PC-3 (cell line): ENCODE data around the gene ACSL6. TPM values are rescaled to one million over a fixed set of nuclear protein-coding genes. Genes with fewer than 3 reads are reported as not detected.

Experiments used
- ATAC-seq: fragments of 200-7000 bp; cut with Tn5 transposase; 2 replicates; pipeline ENCODE4 v1.9.1; 2020; ENCODE audit warnings: mild to moderate bottlenecking, moderate library complexity
- BruUV-seq: library from RNA; stranded (reverse); fragments of 400-500 nt; replicated peaks from 2 replicates; lab custom pipeline; 2021; lab: Mats Ljungman, UMichigan
- CTCF ChIA-PET: fragments of 300-600 bp; sonication (Branson Sonifier 250); formaldehyde crosslinking; loops from one replicate; lab custom pipeline; 2022; ENCODE audit warnings: antibody characterized with exemption; lab: Charles Lee
- POLR2A ChIA-PET: fragments of 300-600 bp; sonication (Branson Sonifier 250); formaldehyde crosslinking; loops from one replicate; lab custom pipeline; 2022; ENCODE audit warnings: antibody characterized with exemption; ENCODE audit not compliant: unreplicated experiment; lab: Charles Lee
- DNase-seq: peaks from one replicate; pipeline ENCODE4 v3.0.0-alpha.2; 2015
- H2AFZ ChIP-seq: fragments of 300-600 bp; sonication (generic); 2 replicates; pipeline ENCODE4 v1.6.0; 2016; ENCODE audit warnings: antibody characterized with exemption, low read length
- H3F3A ChIP-seq: fragments of 300-600 bp; sonication (generic); one replicate; pipeline ENCODE4 v1.6.0; 2017; ENCODE audit warnings: antibody characterized with exemption, low read length, control low read depth, mild to moderate bottlenecking; ENCODE audit not compliant: unreplicated experiment
- H3K27ac ChIP-seq: fragments of 300-600 bp; sonication (generic); 2 replicates; pipeline ENCODE4 v1.5.1; 2016; ENCODE audit warnings: mild to moderate bottlenecking, low read length
- H3K27me3 ChIP-seq: fragments of 300-600 bp; sonication (generic); 2 replicates; pipeline ENCODE4 v1.6.1; 2016; ENCODE audit warnings: low read length, mixed read lengths
- H3K36me3 ChIP-seq: fragments of 300-600 bp; sonication (generic); 2 replicates; pipeline ENCODE4 v1.6.1; 2016; ENCODE audit warnings: low read depth, mixed run types, low read length, mixed read lengths
- H3K4me1 ChIP-seq: fragments of 300-600 bp; sonication (generic); 2 replicates; pipeline ENCODE4 v1.5.1; 2016; ENCODE audit warnings: low read length; ENCODE audit not compliant: insufficient read depth
- H3K4me2 ChIP-seq: fragments of 300-600 bp; sonication (generic); 2 replicates; pipeline ENCODE4 v1.6.0; 2016; ENCODE audit warnings: low read length
- H3K4me3 ChIP-seq: fragments of 300-600 bp; sonication (generic); 2 replicates; pipeline ENCODE4 v1.5.1; 2016; ENCODE audit warnings: mild to moderate bottlenecking, low read length, mixed read lengths
- H3K79me2 ChIP-seq: fragments of 300-600 bp; sonication (generic); 2 replicates; pipeline ENCODE4 v1.6.1; 2017; ENCODE audit warnings: low read length, mixed read lengths
- H3K9ac ChIP-seq: fragments of 300-600 bp; sonication (generic); 2 replicates; pipeline ENCODE4 v1.6.0; 2016; ENCODE audit warnings: mild to moderate bottlenecking, low read length
- H3K9me2 ChIP-seq: fragments of 300-600 bp; sonication (generic); replicated peaks from 2 replicates; pipeline ENCODE4 v1.6.1; 2016; ENCODE audit warnings: mixed run types, low read length, mixed read lengths
- H3K9me3 ChIP-seq: fragments of 300-600 bp; sonication (generic); 2 replicates; pipeline ENCODE4 v1.6.1; 2016; ENCODE audit warnings: low read length, mixed read lengths
- H4K20me1 ChIP-seq: fragments of 300-600 bp; sonication (generic); 2 replicates; pipeline ENCODE4 v1.6.1; 2016; ENCODE audit warnings: low read length, mixed read lengths
- EZH2 ChIP-seq: fragments of 300-600 bp; sonication (generic); IDR thresholded peaks from one replicate; pipeline ENCODE4 v1.6.1; 2017; ENCODE audit warnings: antibody characterized with exemption, mild to moderate bottlenecking, low read length; ENCODE audit not compliant: unreplicated experiment
- EZH2phosphoT487 ChIP-seq: fragments of 300-600 bp; sonication (generic); IDR thresholded peaks from 2 replicates; pipeline ENCODE4 v1.6.1; 2018; ENCODE audit warnings: mild to moderate bottlenecking, antibody characterized with exemption, low read length, borderline replicate concordance
- intact Hi-C: fragments of 100-400 bp; cut with micrococcal nuclease; formaldehyde crosslinking; loops from 2 replicates; pipeline ENCODE4 v1.9.0; 2023
- total RNA-seq: library from RNA; depleted of rRNA; stranded (reverse); fragments of >200 nt; gene quantifications from 2 replicates; pipeline ENCODE4 v1.2.3, GENCODE V29; 2014
- TF ChIP-seq, protein P1 (sequence below): fragments of 300-600 bp; sonication (generic); conservative IDR thresholded peaks from 2 replicates; pipeline ENCODE4 v1.5.1; 2017; ENCODE audit warnings: antibody characterized with exemption, low read depth, mild to moderate bottlenecking, low read length

ACSL6 gene
- total RNA-seq, 1 experiment from 2014 or later = 0.15 TPM

GRCh38 chr5:132050661-132051552 is 39.4 kb upstream of the ACSL6 start:
- Histone ChIP-seq H3K9me2 (no peaks in the 10 kb centered on the region), H3K36me3 (no peaks in the 10 kb centered on the region), H4K20me1 (no peaks in the 10 kb centered on the region), H3K79me2 (no peaks in the 10 kb centered on the region), H3K4me3 (no peak overlapping the region), H3K4me2 (no peak overlapping the region), H3K27ac (no peak overlapping the region), H2AFZ (no peak overlapping the region), H3K9ac (no peak overlapping the region), H3K4me1 (no peaks in the 10 kb centered on the region), H3F3A (no peaks in the 10 kb centered on the region), H3K9me3 (no peaks in the 10 kb centered on the region), H3K27me3 (no peaks in the 10 kb centered on the region)
- BruUV-seq = no TSS peak
- CTCF ChIA-PET = no interaction called here
- TF ChIP-seq, protein P1, sequence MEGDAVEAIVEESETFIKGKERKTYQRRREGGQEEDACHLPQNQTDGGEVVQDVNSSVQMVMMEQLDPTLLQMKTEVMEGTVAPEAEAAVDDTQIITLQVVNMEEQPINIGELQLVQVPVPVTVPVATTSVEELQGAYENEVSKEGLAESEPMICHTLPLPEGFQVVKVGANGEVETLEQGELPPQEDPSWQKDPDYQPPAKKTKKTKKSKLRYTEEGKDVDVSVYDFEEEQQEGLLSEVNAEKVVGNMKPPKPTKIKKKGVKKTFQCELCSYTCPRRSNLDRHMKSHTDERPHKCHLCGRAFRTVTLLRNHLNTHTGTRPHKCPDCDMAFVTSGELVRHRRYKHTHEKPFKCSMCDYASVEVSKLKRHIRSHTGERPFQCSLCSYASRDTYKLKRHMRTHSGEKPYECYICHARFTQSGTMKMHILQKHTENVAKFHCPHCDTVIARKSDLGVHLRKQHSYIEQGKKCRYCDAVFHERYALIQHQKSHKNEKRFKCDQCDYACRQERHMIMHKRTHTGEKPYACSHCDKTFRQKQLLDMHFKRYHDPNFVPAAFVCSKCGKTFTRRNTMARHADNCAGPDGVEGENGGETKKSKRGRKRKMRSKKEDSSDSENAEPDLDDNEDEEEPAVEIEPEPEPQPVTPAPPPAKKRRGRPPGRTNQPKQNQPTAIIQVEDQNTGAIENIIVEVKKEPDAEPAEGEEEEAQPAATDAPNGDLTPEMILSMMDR = no peak
- TF ChIP-seq EZH2 (no peak), EZH2phosphoT487 (no peak)
- POLR2A ChIA-PET = no interaction called here
- DNase-seq (no peak), ATAC-seq (no peak)
- intact Hi-C loops = no loop called here

GRCh38 chr5:132050136-132050535 is 38.7 kb upstream of the ACSL6 start:
- H3K4me1 ChIP-seq = no peaks in the 10 kb centered on the region
- TF ChIP-seq, protein P1 = no peak
- TF ChIP-seq EZH2 (no peak), EZH2phosphoT487 (no peak)
- DNase-seq = no peak
- H3K27ac ChIP-seq = no peak overlapping the region
- H3K27me3 ChIP-seq = no peaks in the 10 kb centered on the region
- H3K4me3 ChIP-seq = no peak overlapping the region
- H3K9me2 ChIP-seq = no peaks in the 10 kb centered on the region
- no peak overlapping the region for H3K9ac ChIP-seq
- no peak overlapping the region for H3K4me2 ChIP-seq
- H3K9me3 ChIP-seq = no peaks in the 10 kb centered on the region
- no peaks in the 10 kb centered on the region for H3F3A ChIP-seq
- no peak overlapping the region for H2AFZ ChIP-seq
- no peaks in the 10 kb centered on the region for H4K20me1 ChIP-seq
- no TSS peak for BruUV-seq
- no peak for ATAC-seq
- CTCF ChIA-PET = no interaction called here
- intact Hi-C loops = no loop called here
- POLR2A ChIA-PET = no interaction called here
- H3K36me3 ChIP-seq = no peaks in the 10 kb centered on the region
- H3K79me2 ChIP-seq = no peaks in the 10 kb centered on the region

GRCh38 chr5:132049559-132049958 is 38.1 kb upstream of the ACSL6 start:
- no TSS peak for BruUV-seq
- POLR2A ChIA-PET = no interaction called here
- no peaks in the 10 kb centered on the region for H3K9me2 ChIP-seq

More at GRCh38 chr5:132049559-132049958, 38.1 kb upstream of the ACSL6 start:
- no peaks in the 10 kb centered on the region for H4K20me1 ChIP-seq
- no peak overlapping the region for H2AFZ ChIP-seq
- no peaks in the 10 kb centered on the region for H3K4me1 ChIP-seq
- H3K9me3 ChIP-seq = no peaks in the 10 kb centered on the region
- no peak overlapping the region for H3K4me2 ChIP-seq
- ATAC-seq = no peak
- no peaks in the 10 kb centered on the region for H3K27me3 ChIP-seq
- CTCF ChIA-PET = no interaction called here
- DNase-seq = no peak
- no peaks in the 10 kb centered on the region for H3F3A ChIP-seq
- H3K4me3 ChIP-seq = no peak overlapping the region
- no peak for TF ChIP-seq EZH2phosphoT487
- TF ChIP-seq EZH2 = no peak
- TF ChIP-seq, protein P1 = no peak
- no peaks in the 10 kb centered on the region for H3K79me2 ChIP-seq
- H3K27ac ChIP-seq = no peak overlapping the region
- intact Hi-C loops = no loop called here
- no peaks in the 10 kb centered on the region for H3K36me3 ChIP-seq
- no peak overlapping the region for H3K9ac ChIP-seq
